ENCODE results near the gene MEIOB.
"Not testable (repeated sequence)": the region's sequence is repeated elsewhere in the genome, so short reads cannot be mapped to it uniquely, and the experiment has no call there.

MEIOB gene, protein sequence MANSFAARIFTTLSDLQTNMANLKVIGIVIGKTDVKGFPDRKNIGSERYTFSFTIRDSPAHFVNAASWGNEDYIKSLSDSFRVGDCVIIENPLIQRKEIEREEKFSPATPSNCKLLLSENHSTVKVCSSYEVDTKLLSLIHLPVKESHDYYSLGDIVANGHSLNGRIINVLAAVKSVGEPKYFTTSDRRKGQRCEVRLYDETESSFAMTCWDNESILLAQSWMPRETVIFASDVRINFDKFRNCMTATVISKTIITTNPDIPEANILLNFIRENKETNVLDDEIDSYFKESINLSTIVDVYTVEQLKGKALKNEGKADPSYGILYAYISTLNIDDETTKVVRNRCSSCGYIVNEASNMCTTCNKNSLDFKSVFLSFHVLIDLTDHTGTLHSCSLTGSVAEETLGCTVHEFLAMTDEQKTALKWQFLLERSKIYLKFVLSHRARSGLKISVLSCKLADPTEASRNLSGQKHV

GRCh38 chr16:1871974-1872635 is at the start of gene MEIOB:
Gene MEIOB, minus strand, starts transcription at chr16:1872164. Its CDS starts 3,989 bp downstream, at chr16:1868175.
- peak; percentile 63 for DNase-seq

GRCh38 chr16:1920727-1921171 is 48.8 kb upstream of the MEIOB start:
- peak; percentile 70 for DNase-seq

- DNase-seq = not testable (repeated sequence)
Measured at GRCh38 chr16:1920122-1920521, 48.2 kb upstream of the MEIOB start.

- DNase-seq = no peak
Measured at GRCh38 chr16:1919327-1919998, 47.5 kb upstream of the MEIOB start.

DNA sequence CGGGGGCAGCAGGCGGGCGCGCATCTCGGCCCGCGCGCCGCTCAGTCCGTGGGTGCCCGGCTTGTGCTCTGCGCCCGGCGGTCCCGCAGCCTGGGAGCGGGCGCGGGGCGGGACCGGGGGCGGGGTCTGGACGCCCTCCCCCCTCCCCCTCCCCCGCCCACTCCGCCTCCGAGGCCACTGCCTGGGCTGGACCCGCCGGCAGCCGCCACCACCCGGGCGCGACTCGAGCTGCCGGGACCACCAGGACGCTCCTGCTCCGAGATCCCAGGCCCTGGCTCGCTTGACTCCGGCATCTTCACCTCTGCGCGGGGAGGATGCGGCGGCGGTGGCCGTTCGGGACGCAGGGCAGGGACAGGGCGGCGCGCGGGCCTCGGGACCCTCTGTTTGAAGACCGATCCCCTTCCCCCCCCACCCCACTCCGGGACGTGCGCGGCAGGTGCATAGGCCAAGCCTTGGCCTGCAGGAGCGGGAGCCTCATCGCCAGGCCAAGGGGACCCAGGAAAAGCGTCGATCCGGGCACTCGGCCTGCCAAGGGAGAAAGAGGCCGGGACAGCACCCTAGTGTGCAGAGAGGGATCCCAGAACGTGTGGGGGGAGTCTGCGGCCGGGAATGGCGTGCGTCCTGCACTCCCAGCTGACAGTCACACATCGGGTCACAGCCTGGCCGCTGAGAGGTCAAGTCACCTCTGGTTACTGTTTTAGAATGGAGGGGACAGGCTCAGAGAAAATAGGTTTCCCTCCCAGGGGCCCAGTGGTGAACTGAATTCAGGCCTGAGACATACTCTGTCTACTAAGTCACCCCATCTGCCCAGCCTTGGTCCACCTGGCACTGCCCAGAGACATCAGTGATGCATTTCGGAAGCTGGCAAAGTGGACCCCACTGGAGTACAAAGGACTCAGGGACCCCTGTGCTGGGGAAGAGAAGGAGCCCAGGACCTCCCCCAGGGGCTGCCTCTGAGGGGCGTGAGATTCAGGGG is 46.7 kb upstream of the MEIOB start, which contains the start of gene HS3ST6:
HS3ST6 (minus strand) TSS at position 65 of the 976 bp plus-strand sequence. CDS start 92 bp downstream, outside the sequence.
- no peak for DNase-seq

- DNase-seq = no peak
Measured at GRCh38 chr16:1917665-1918350, 45.8 kb upstream of the MEIOB start.

DNA sequence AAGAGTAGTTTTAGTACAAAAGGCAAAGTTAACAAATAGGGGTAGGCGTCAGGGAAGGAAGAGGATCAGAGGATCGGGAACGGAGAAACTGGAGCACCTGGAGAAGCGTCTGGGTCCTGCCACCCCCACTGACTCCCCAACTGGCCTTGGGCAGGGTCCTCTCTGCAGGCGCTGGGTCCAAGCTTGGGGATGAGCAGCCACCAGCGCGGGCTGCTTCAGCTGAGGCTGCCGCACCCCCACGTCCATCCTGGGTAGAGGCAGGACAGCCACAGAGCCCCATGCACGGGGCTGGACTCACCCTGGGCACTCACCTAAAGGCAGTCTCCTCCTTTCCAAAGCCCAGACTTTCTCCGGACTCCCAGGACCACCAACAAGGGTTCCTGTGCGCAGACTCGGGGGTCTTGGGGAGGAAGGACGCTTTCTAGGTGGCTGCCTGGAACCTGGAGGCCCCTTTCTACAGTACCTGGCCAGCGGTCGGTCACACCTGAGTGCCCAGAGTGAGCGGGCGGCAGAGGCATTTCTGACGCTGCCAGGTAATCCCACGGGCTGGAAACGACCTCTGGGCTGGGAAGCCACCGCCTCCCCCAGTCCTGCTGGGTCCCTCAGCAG is 45.2 kb upstream of the MEIOB start:
- DNase-seq = no peak

- no peak for DNase-seq
Measured at GRCh38 chr16:1916640-1916990, 44.7 kb upstream of the MEIOB start.

- no peak for DNase-seq
Measured at GRCh38 chr16:1915732-1916639, 44.0 kb upstream of the MEIOB start.

GRCh38 chr16:1914988-1915387 is 43.0 kb upstream of the MEIOB start:
- DNase-seq = no peak

GRCh38 chr16:1914084-1914608 is 42.2 kb upstream of the MEIOB start:
- no peak for DNase-seq

GRCh38 chr16:1913327-1914083 is 41.5 kb upstream of the MEIOB start:
- no peak for DNase-seq

- no peak for DNase-seq
Measured at GRCh38 chr16:1912215-1912543, 40.2 kb upstream of the MEIOB start.

- DNase-seq = no peak
Measured at GRCh38 chr16:1911467-1912214, 39.7 kb upstream of the MEIOB start.

DNA sequence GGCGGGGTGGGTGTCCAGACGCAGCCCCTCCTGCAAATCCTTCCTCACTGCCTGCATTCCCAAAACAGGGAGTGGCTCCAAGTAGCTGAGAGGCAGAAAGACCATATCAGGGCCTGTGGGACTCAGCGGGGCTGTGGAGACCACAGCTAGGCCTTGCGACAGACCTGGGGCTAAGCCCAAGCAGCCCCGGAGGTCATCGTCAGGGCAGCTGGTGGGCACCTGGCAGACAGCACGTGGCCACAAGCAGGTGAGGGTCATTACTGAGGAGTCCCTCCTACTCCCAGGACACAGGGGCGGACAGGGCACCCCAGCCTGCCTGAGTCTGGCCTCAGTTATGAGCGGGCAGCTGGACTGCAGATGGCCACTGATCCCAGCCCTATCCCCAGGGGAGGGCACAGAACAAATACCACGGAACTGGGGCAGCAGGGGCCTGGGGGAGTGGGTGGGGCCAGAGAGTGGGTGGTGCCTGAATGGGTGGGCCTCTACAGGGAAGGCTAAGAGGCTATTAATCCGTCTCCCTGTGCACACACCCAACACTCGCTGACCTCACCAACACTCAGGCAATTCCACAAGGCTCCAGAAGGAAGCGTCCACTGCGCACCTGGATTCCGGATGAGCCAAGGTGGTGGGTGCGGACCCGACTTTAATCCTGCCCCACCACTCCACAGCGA is 37.7 kb upstream of the MEIOB start:
- DNase-seq = no peak

- DNase-seq = no peak
Measured at GRCh38 chr16:1908983-1909382, 37.0 kb upstream of the MEIOB start.

DNA sequence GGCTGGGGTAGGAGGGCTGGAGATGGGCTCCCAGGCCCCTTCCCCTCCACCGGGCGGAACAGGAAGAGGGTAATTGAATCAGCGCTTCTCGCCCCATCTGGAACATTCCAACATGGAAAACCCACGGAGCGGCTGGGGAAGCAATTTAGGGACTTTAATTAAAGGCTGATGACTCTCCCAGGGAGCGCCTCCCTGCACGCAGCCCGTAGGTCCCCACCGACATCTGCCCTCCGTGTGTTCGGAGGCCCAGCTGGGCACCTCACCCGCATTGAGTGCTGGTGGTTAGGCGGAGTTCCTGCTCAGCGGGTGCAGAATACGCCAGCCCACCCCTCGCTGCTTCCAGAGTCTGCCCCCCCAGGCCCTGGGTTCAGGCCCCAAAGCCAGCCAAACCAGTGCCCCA is 36.2 kb upstream of the MEIOB start:
- DNase-seq = no peak
